ENCODE results near the gene APH1B. TPM values are rescaled to one million over a fixed set of nuclear protein-coding genes. Genes with fewer than 3 reads are reported as not detected.
"Not testable (repeated sequence)": the region's sequence is repeated elsewhere in the genome, so short reads cannot be mapped to it uniquely, and the experiment has no call there.

Gene APH1B
- total RNA-seq, 1 donor from 2014 or later: 22.8 TPM

DNA sequence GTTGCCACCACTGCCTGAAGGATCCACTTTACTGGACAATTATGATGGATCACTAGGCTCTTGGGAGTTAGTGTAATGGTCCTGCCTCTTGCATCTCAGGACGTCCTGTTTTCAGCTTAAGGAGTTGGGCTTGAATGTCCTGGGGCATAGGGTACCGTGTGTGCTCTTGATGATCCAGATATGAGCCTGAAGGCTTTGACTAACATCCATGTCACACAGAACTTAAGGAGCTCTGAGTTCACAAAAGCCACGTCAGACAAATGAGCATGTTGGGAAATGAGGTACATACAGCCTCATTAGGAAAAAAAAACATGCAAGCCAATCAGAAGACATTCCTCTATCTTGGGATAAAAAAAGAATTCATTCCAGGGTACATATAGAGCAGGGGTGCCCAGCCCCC lies 63.5 kb downstream of the APH1B start:
- no peak for DNase-seq (ENCODE audit: extremely low spot score in 2 of 2)
- H3K27ac ChIP-seq: no peak overlapping the region
- H3K36me3 ChIP-seq: peaks cover 0 to 12% of the 10 kb centered on the region in 2 donors
- H3K9me3 ChIP-seq: no peaks in the 10 kb centered on the region
- peaks cover 7% of the 10 kb centered on the region for H3K4me1 ChIP-seq
- H3K27me3 ChIP-seq: no peaks in the 10 kb centered on the region
- intact Hi-C loops (cut with DNase I): no loop called here
- H3K4me3 ChIP-seq: no peak overlapping the region
- TF ChIP-seq, protein P1, sequence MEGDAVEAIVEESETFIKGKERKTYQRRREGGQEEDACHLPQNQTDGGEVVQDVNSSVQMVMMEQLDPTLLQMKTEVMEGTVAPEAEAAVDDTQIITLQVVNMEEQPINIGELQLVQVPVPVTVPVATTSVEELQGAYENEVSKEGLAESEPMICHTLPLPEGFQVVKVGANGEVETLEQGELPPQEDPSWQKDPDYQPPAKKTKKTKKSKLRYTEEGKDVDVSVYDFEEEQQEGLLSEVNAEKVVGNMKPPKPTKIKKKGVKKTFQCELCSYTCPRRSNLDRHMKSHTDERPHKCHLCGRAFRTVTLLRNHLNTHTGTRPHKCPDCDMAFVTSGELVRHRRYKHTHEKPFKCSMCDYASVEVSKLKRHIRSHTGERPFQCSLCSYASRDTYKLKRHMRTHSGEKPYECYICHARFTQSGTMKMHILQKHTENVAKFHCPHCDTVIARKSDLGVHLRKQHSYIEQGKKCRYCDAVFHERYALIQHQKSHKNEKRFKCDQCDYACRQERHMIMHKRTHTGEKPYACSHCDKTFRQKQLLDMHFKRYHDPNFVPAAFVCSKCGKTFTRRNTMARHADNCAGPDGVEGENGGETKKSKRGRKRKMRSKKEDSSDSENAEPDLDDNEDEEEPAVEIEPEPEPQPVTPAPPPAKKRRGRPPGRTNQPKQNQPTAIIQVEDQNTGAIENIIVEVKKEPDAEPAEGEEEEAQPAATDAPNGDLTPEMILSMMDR (IDR thresholded peaks at IDR 0.05): no peak
- TF ChIP-seq POLR2A (IDR thresholded peaks at IDR 0.05): no peak
- TF ChIP-seq POLR2AphosphoS5 (IDR thresholded peaks at IDR 0.05; ENCODE audit: insufficient read depth in 1 of 2, low read depth in 1 of 2): no peak

DNA sequence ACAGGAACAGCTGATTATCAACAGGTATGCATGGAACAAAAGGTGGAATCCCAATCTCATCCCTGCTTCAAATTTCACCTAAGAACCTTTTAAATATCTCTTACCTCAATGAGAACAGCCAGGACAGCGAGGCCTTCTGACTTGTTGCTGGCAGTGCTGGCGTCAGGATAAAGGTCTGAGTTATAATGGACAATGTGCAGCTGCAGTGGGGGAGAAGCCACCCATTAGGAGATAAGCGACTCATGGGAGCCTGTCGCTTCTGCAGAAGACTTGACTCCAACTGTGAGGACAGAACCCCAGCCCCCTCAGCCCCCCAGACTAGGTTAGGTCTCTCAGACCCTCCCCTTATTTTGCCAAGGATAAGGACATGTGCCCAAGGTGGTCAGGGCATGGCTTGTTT lies 64.5 kb downstream of the APH1B start:
- H3K4me3 ChIP-seq: no peak overlapping the region
- no peak overlapping the region for H3K27ac ChIP-seq
- H3K9me3 ChIP-seq: no peaks in the 10 kb centered on the region
- TF ChIP-seq POLR2A (IDR thresholded peaks at IDR 0.05) (no peak), POLR2AphosphoS5 (IDR thresholded peaks at IDR 0.05; ENCODE audit: insufficient read depth in 1 of 2, low read depth in 1 of 2) (no peak)
- TF ChIP-seq, protein P1 (IDR thresholded peaks at IDR 0.05): no peak
- no peak for DNase-seq (ENCODE audit: extremely low spot score in 2 of 2)
- intact Hi-C loops (cut with DNase I): no loop called here
- peaks cover 17% of the 10 kb centered on the region for H3K4me1 ChIP-seq
- H3K36me3 ChIP-seq: peaks cover 0 to 12% of the 10 kb centered on the region in 2 donors
- no peaks in the 10 kb centered on the region for H3K27me3 ChIP-seq

DNA sequence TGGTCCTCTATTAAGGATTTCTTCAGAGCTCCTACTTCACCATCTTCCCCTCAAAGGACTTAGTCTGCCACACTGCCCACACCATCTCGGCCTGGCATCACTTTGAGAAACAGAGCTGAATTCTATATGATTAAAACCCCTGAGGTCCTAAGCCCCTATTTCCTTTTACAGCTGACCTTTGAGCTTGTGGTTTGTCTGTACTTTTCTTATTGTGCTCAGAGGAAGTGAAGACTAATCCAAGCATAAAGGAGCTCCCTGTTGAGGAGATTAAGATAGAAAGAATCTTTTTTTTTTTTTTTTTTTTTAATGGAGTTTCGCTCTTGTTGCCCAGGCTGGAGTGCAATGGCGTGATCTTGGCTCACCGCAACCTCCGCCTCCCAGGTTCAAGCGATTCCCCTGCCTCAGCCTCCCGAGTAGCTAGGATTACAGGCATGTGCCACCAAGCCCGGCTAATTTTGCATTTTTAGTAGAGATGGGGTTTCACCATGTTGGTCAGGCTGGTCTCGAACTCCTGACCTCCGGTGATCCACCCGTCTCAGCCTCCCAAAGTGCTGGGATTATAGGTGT lies 65.7 kb downstream of the APH1B start:
- H3K36me3 ChIP-seq: peaks cover 0 to 12% of the 10 kb centered on the region in 2 donors
- H3K27ac ChIP-seq; H3K4me3 ChIP-seq; DNase-seq (ENCODE audit: extremely low spot score in 2 of 2); H3K27me3 ChIP-seq; H3K9me3 ChIP-seq; intact Hi-C loops (cut with DNase I): not testable (repeated sequence)
- peaks cover 29% of the 10 kb centered on the region for H3K4me1 ChIP-seq

DNA sequence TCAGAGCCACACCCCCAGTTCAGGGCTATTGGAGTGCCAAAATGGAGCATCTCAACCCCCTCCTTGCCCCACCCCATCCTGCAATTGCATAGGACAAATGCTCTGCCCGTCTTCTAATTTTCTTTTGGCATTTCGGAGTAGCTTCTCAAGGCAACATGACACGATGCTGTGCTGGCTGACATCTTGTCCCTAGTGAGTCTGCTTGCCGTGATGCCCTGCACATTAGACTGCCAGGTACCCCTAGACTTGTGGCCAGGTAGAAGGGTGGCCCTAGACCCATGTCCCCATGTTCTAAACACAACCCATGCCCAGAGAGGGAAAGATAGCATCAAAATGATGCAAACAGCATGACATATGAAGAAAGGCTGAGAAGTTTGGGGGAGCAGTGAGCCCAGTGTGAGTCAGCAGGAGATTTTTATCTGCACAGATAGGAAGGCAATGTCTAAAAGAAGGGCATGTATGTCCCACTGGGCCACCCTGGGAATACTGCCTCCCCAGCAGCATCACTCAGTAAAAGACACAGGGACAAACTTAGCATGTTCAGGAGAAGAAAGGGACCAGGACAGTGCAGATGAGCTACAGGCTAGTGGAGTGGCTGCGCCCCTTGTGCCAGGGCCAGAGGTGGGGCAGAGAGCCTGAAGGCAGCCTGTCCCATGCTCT lies 67.5 kb downstream of the APH1B start:
- no peaks in the 10 kb centered on the region for H3K27me3 ChIP-seq
- no peaks in the 10 kb centered on the region for H3K9me3 ChIP-seq
- no peak overlapping the region for H3K4me3 ChIP-seq
- H3K36me3 ChIP-seq: peaks cover 0 to 9% of the 10 kb centered on the region in 2 donors
- intact Hi-C loops (cut with DNase I): no loop called here
- H3K4me1 ChIP-seq: peaks cover 40% of the 10 kb centered on the region
- no peak overlapping the region for H3K27ac ChIP-seq
- no peak for DNase-seq (ENCODE audit: extremely low spot score in 2 of 2)
- TF ChIP-seq POLR2AphosphoS5 (IDR thresholded peaks at IDR 0.05; ENCODE audit: insufficient read depth in 1 of 2, low read depth in 1 of 2) (no peak), POLR2A (IDR thresholded peaks at IDR 0.05) (no peak)
- TF ChIP-seq, protein P1 (IDR thresholded peaks at IDR 0.05): no peak

DNA sequence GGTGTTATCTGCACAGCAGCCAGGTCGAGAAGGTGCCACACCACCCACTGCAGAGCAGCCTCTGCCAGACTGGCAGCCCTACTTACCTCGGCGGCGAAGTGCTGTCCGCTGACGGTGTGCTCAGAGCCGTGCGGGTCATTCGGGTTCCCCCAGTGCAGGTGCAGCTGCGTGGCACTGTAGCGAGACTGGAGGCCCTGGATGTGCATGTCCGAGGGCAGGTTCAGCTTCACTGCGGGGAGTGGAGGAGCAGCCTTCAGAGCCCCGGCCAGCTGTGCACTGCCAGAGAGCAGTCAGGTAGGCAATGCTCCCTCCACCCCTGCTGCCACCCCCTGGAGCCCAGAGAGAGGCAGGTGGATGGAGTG lies 68.0 kb downstream of the APH1B start:
- Histone ChIP-seq H3K27ac (no peak overlapping the region), H3K4me3 (no peak overlapping the region), H3K36me3 (peaks cover 0 to 4% of the 10 kb centered on the region in 2 donors), H3K4me1 (peaks cover 45% of the 10 kb centered on the region), H3K9me3 (no peaks in the 10 kb centered on the region), H3K27me3 (no peaks in the 10 kb centered on the region)
- TF ChIP-seq POLR2AphosphoS5 (IDR thresholded peaks at IDR 0.05; ENCODE audit: insufficient read depth in 1 of 2, low read depth in 1 of 2) (no peak), POLR2A (IDR thresholded peaks at IDR 0.05) (no peak)
- TF ChIP-seq, protein P1 (IDR thresholded peaks at IDR 0.05): no peak
- intact Hi-C loops (cut with DNase I): no loop called here
- DNase-seq (ENCODE audit: extremely low spot score in 2 of 2): no peak
